Measurements from ENCODE around the gene GRK3. TPM values are rescaled to one million over a fixed set of nuclear protein-coding genes. Genes with fewer than 3 reads are reported as not detected.

Gene GRK3
- total and polyA plus RNA-seq, 10 of the 15 experiments (the other 5 are each of a cell fraction or from before 2014, with no cell fraction given), result 3.1 to 35.1 (median 14.7) TPM

DNA sequence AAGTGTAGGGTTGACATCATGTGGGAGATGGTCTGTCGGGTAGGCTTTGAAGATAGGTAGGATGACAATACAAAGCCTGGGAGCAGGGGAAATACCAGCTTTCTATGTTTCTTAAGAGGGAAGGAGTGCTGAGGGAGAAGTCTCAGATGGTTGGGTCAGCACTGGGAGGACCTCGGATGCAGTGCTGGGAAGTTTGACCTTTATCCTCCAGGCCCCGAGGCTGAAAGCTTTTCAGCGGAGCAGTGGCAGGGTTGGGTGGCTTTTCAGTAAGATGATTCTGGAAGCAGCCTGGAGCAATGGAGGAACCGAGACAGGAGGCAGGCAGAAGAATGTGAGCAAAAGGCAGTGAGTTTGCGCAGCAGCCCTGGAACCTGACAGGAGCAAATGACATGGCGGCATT, 134.0 kb downstream of the GRK3 start:
- Histone ChIP-seq H3K27ac (ENCODE audit: control insufficient read depth, insufficient read depth) (no peak overlapping the region), H3K79me2 (ENCODE audit: control insufficient read depth, insufficient read depth, low read length) (no peaks in the 10 kb centered on the region), H4K20me1 (ENCODE audit: control insufficient read depth, insufficient read depth) (no peaks in the 10 kb centered on the region), H2AFZ (ENCODE audit: control insufficient read depth, low read depth, low read length) (no peak overlapping the region), H3K4me1 (ENCODE audit: control insufficient read depth, insufficient read depth, low read length) (peaks cover 11% of the 10 kb centered on the region; the same call in 1 of the 2 replicates), H3K9me3 (replicated peaks; ENCODE audit: control insufficient read depth, insufficient read depth, low read length) (no peaks in the 10 kb centered on the region), H3K9ac (ENCODE audit: control insufficient read depth, insufficient read depth, low read length) (no peak overlapping the region), H3K4me2 (ENCODE audit: control insufficient read depth, insufficient read depth) (no peak overlapping the region), H3K27me3 (replicated peaks in 1 of 2; ENCODE audit: control insufficient read depth in 2 of 2, insufficient read depth in 2 of 2, low read length in 1 of 2) (no peaks in the 10 kb centered on the region), H3K4me3 (no peak overlapping the region), H3K36me3 (ENCODE audit: control insufficient read depth in 2 of 2, insufficient read depth in 2 of 2, low read length in 1 of 2) (peaks cover 0 to 6% of the 10 kb centered on the region in 2 experiments; a peak in 3 of 4 replicates)
- TF ChIP-seq IRF4 (IDR thresholded peaks at IDR 0.05; ENCODE audit: low read depth, low read length) (no peak), MXI1 (IDR thresholded peaks at IDR 0.05; ENCODE audit: low read depth, low read length) (no peak), FOXK2 (IDR thresholded peaks at IDR 0.05) (no peak), BACH1 (IDR thresholded peaks at IDR 0.05; ENCODE audit: borderline replicate concordance) (no peak), SMC3 (IDR thresholded peaks at IDR 0.05; ENCODE audit: borderline replicate concordance, low read length) (no peak), CREM (IDR thresholded peaks at IDR 0.05; ENCODE audit: low read depth) (no peak), SMAD5 (IDR thresholded peaks at IDR 0.05; ENCODE audit: low read depth) (no peak)
- TF ChIP-seq, protein P1, sequence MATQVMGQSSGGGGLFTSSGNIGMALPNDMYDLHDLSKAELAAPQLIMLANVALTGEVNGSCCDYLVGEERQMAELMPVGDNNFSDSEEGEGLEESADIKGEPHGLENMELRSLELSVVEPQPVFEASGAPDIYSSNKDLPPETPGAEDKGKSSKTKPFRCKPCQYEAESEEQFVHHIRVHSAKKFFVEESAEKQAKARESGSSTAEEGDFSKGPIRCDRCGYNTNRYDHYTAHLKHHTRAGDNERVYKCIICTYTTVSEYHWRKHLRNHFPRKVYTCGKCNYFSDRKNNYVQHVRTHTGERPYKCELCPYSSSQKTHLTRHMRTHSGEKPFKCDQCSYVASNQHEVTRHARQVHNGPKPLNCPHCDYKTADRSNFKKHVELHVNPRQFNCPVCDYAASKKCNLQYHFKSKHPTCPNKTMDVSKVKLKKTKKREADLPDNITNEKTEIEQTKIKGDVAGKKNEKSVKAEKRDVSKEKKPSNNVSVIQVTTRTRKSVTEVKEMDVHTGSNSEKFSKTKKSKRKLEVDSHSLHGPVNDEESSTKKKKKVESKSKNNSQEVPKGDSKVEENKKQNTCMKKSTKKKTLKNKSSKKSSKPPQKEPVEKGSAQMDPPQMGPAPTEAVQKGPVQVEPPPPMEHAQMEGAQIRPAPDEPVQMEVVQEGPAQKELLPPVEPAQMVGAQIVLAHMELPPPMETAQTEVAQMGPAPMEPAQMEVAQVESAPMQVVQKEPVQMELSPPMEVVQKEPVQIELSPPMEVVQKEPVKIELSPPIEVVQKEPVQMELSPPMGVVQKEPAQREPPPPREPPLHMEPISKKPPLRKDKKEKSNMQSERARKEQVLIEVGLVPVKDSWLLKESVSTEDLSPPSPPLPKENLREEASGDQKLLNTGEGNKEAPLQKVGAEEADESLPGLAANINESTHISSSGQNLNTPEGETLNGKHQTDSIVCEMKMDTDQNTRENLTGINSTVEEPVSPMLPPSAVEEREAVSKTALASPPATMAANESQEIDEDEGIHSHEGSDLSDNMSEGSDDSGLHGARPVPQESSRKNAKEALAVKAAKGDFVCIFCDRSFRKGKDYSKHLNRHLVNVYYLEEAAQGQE (IDR thresholded peaks at IDR 0.05; ENCODE audit: low read depth, low read length), result no peak
- TF ChIP-seq, protein P2, sequence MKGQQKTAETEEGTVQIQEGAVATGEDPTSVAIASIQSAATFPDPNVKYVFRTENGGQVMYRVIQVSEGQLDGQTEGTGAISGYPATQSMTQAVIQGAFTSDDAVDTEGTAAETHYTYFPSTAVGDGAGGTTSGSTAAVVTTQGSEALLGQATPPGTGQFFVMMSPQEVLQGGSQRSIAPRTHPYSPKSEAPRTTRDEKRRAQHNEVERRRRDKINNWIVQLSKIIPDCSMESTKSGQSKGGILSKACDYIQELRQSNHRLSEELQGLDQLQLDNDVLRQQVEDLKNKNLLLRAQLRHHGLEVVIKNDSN (IDR thresholded peaks at IDR 0.05; ENCODE audit: borderline replicate concordance, extremely low read length, insufficient read depth, low read depth, low read length), result no peak
- TF ChIP-seq, protein P3, sequence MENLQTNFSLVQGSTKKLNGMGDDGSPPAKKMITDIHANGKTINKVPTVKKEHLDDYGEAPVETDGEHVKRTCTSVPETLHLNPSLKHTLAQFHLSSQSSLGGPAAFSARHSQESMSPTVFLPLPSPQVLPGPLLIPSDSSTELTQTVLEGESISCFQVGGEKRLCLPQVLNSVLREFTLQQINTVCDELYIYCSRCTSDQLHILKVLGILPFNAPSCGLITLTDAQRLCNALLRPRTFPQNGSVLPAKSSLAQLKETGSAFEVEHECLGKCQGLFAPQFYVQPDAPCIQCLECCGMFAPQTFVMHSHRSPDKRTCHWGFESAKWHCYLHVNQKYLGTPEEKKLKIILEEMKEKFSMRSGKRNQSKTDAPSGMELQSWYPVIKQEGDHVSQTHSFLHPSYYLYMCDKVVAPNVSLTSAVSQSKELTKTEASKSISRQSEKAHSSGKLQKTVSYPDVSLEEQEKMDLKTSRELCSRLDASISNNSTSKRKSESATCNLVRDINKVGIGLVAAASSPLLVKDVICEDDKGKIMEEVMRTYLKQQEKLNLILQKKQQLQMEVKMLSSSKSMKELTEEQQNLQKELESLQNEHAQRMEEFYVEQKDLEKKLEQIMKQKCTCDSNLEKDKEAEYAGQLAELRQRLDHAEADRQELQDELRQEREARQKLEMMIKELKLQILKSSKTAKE (IDR thresholded peaks at IDR 0.05; ENCODE audit: low read depth, poor library complexity, severe bottlenecking), result no peak
- ChIA-PET RAD21 (ENCODE audit: unreplicated experiment) (interaction anchor here (2.0 to 6.3 kb wide), 2 partner anchors 131 to 154 kb away, joined by 6 to 57 read pairs; no protein-coding TSS in a partner anchor), SMC1A (ENCODE audit: uncharacterized antibody, unreplicated experiment) (interaction anchor here (0.8 to 1.2 kb wide), 3 partner anchors 129 to 154 kb away, joined by 3 to 4 read pairs (median 4); no protein-coding TSS in a partner anchor), CTCF (interaction anchor here (1.1 to 2.5 kb wide), 4 partner anchors 74 to 156 kb away, joined by 3 to 13 read pairs (median 6); no protein-coding TSS in a partner anchor), POLR2A (no interaction called here)
- DNase-seq (ENCODE audit: low read depth, low spot score) (no peak), FAIRE-seq (no peak), ATAC-seq (no peak)
- no TSS peak for BruUV-seq (replicated peaks)
- 89% methylated on average over 7 of the region's 7 CpGs for WGBS (ENCODE audit: insufficient coverage, insufficient replicate concordance, low lambda C conversion rate, missing lambda C conversion rate)
- intact Hi-C loops (cut with micrococcal nuclease; ENCODE audit: unreplicated experiment), result no loop called here
- in situ Hi-C loops (cut with MboI), result no loop called here

Data from GM12878 (cell line).